Caco-2 (cell line): ENCODE data around the gene TRIO. TPM values are rescaled to one million over a fixed set of nuclear protein-coding genes. Genes with fewer than 3 reads are reported as not detected.

Experiments used
- BruUV-seq: library from RNA; stranded (reverse); fragments of 400-500 nt; replicated peaks from 2 replicates; lab custom pipeline; 2021; lab: Mats Ljungman, UMichigan
- CTCF ChIA-PET: fragments of 300-600 bp; sonication (Branson Sonifier 250); formaldehyde crosslinking; loops from one replicate; lab custom pipeline; 2022; ENCODE audit warnings: antibody characterized with exemption; lab: Charles Lee
- POLR2A ChIA-PET: fragments of 300-600 bp; sonication (Branson Sonifier 250); formaldehyde crosslinking; loops from one replicate; lab custom pipeline; 2022; ENCODE audit warnings: antibody characterized with exemption; lab: Charles Lee
- DNase-seq, 2 experiments: peaks; one replicate each; pipeline versions ENCODE4 v3.0.0 to v3.0.0-alpha.2; 2020 to 2022
- H3K27me3 ChIP-seq: replicated peaks from 2 replicates; pipeline ENCODE4 v1.6.0; 2011; ENCODE audit warnings: low read length; ENCODE audit not compliant: control insufficient read depth, insufficient read depth
- H3K36me3 ChIP-seq: 2 replicates; pipeline ENCODE4 v1.5.1; 2011; ENCODE audit warnings: low read length; ENCODE audit not compliant: control insufficient read depth, insufficient read depth
- H3K4me1 ChIP-seq: fragments of 250-450 bp; sonication (Bioruptor Pico); 2 replicates; pipeline ENCODE4 v1.5.1; 2020; ENCODE audit warnings: mild to moderate bottlenecking
- H3K4me3 ChIP-seq: 2 replicates; pipeline ENCODE4 v1.5.1; 2011; ENCODE audit warnings: low read depth, mild to moderate bottlenecking, control low read depth, low read length
- H3K9me3 ChIP-seq: fragments of 250-450 bp; sonication (Bioruptor Pico); 2 replicates; pipeline ENCODE4 v1.5.1; 2020; ENCODE audit warnings: mild to moderate bottlenecking, moderate library complexity
- H3K27ac Mint-ChIP-seq: one replicate; pipeline ENCODE4 v1.8.0; 2022; ENCODE audit warnings: mixed read lengths; ENCODE audit not compliant: unreplicated experiment
- H3K27me3 Mint-ChIP-seq: one replicate; pipeline ENCODE4 v1.8.0; 2022; ENCODE audit warnings: mixed read lengths; ENCODE audit not compliant: insufficient read depth, unreplicated experiment
- H3K36me3 Mint-ChIP-seq: one replicate; pipeline ENCODE4 v1.8.0; 2022; ENCODE audit warnings: mild to moderate bottlenecking, mixed read lengths; ENCODE audit not compliant: insufficient read depth, unreplicated experiment
- H3K4me1 Mint-ChIP-seq: one replicate; pipeline ENCODE4 v1.8.0; 2022; ENCODE audit warnings: low read depth, mixed read lengths; ENCODE audit not compliant: unreplicated experiment
- H3K4me3 Mint-ChIP-seq: one replicate; pipeline ENCODE4 v1.8.0; 2022; ENCODE audit warnings: mild to moderate bottlenecking, moderate library complexity, mixed read lengths; ENCODE audit not compliant: unreplicated experiment
- H3K9me3 Mint-ChIP-seq: one replicate; pipeline ENCODE4 v1.8.0; 2022; ENCODE audit warnings: mixed read lengths; ENCODE audit not compliant: unreplicated experiment
- intact Hi-C: fragments of 100-400 bp; cut with micrococcal nuclease; formaldehyde crosslinking; loops from one replicate; pipeline ENCODE4 v1.10.0; 2022; ENCODE audit not compliant: unreplicated experiment
- total RNA-seq: library from RNA; stranded (reverse); gene quantifications from 2 replicates; pipeline ENCODE4 v1.2.3, GENCODE V29; 2022
- TF ChIP-seq, protein P1 (sequence below), 2 experiments: fragments of 200-600 bp in 1 of 2; IDR thresholded peaks; 1 replicate in 1 of 2; 2 replicates in 1 of 2; pipeline versions ENCODE4 v1.5.1 to v1.8.0; 2011 to 2022; ENCODE audit warnings: antibody characterized with exemption in 1 of 2, control low read depth in 1 of 2, inconsistent platforms in 1 of 2, low read depth in 1 of 2, low read length in 1 of 2, mild to moderate bottlenecking in 1 of 2, moderate library complexity in 1 of 2; ENCODE audit not compliant: insufficient read depth in 1 of 2, severe bottlenecking in 1 of 2, unreplicated experiment in 1 of 2

Gene TRIO
- total RNA-seq, 1 experiment from 2014 or later, result 92.0 TPM

DNA sequence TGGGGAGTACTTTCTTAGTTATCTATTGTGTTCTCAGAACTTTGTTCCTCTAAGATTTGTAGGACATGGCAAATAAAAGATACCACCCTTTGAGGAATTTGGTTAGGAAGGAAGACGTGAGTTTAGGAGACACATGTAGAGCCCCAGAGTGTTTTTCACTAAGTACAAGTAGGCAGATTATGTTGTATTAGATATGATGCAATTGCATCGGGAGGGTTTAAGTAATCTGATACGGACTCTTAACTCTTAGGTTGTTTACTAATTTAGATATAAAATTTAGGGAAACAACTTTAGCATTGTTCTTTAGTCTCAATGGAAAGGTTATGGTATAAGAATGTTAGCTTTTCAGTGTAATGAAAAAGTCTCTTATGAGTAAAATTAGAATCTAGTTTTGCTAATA lies 84.4 kb downstream of the TRIO start:
- CTCF ChIA-PET, result interaction anchor here (0.6 kb wide), 1 partner anchor 385 kb away, joined by 3 read pairs; no protein-coding TSS in a partner anchor
- BruUV-seq, result no TSS peak

DNA sequence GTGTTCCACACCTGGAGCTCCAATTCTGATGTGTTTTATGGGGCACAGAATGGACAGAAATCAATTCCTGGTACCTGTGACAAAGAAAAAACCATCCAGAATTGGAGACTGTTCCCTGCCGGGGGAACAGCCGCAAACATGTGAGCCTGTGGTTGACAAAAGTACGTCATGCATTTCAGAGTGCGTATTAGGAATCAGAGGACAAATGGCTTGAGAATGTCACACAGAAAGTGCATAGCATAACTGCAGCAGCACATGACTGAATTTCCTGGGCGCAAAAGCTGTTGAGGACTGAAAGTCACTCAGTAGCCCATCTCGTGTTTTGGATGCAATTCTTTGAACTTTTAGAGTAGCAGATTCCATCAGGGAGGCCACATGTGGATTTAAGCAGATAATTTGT lies 85.1 kb downstream of the TRIO start:
- Mint-ChIP-seq H3K4me3 (no peak overlapping the region), H3K36me3 (peaks cover 5% of the 10 kb centered on the region), H3K9me3 (no peaks in the 10 kb centered on the region), H3K27ac (no peak overlapping the region), H3K4me1 (peaks cover 55% of the 10 kb centered on the region), H3K27me3 (no peaks in the 10 kb centered on the region)
- Histone ChIP-seq H3K9me3 (no peaks in the 10 kb centered on the region), H3K27me3 (no peaks in the 10 kb centered on the region), H3K4me3 (no peak overlapping the region), H3K4me1 (peaks cover 10% of the 10 kb centered on the region), H3K36me3 (no peaks in the 10 kb centered on the region)
- intact Hi-C loops, result no loop called here
- TF ChIP-seq, protein P1, sequence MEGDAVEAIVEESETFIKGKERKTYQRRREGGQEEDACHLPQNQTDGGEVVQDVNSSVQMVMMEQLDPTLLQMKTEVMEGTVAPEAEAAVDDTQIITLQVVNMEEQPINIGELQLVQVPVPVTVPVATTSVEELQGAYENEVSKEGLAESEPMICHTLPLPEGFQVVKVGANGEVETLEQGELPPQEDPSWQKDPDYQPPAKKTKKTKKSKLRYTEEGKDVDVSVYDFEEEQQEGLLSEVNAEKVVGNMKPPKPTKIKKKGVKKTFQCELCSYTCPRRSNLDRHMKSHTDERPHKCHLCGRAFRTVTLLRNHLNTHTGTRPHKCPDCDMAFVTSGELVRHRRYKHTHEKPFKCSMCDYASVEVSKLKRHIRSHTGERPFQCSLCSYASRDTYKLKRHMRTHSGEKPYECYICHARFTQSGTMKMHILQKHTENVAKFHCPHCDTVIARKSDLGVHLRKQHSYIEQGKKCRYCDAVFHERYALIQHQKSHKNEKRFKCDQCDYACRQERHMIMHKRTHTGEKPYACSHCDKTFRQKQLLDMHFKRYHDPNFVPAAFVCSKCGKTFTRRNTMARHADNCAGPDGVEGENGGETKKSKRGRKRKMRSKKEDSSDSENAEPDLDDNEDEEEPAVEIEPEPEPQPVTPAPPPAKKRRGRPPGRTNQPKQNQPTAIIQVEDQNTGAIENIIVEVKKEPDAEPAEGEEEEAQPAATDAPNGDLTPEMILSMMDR (IDR thresholded peaks at IDR 0.05; ENCODE audit: insufficient read depth in 1 of 2, low read depth in 1 of 2, low read length in 1 of 2, severe bottlenecking in 1 of 2, unreplicated experiment in 1 of 2), result no peak
- no peak for DNase-seq
- no TSS peak for BruUV-seq
- POLR2A ChIA-PET, result no interaction called here
- CTCF ChIA-PET, result interaction anchor here (0.5 to 0.6 kb wide), 2 partner anchors 386 to 971 kb away, joined by 3 to 4 read pairs; no protein-coding TSS in a partner anchor

More for the DNA sequence above, 84.4 kb downstream of the TRIO start:
- TF ChIP-seq, protein P1 (IDR thresholded peaks at IDR 0.05; ENCODE audit: insufficient read depth in 1 of 2, low read depth in 1 of 2, low read length in 1 of 2, severe bottlenecking in 1 of 2, unreplicated experiment in 1 of 2), result no peak
- Mint-ChIP-seq H3K4me3 (no peak overlapping the region), H3K27ac (peak overlapping the region; percentile 47), H3K36me3 (peaks cover 5% of the 10 kb centered on the region), H3K4me1 (peaks cover 61% of the 10 kb centered on the region), H3K9me3 (no peaks in the 10 kb centered on the region), H3K27me3 (no peaks in the 10 kb centered on the region)
- intact Hi-C loops, result no loop called here
- H3K4me1 ChIP-seq, result peaks cover 10% of the 10 kb centered on the region
- no peaks in the 10 kb centered on the region for H3K9me3 ChIP-seq
- no peak for DNase-seq
- no peak overlapping the region for H3K4me3 ChIP-seq
- POLR2A ChIA-PET, result no interaction called here
- no peaks in the 10 kb centered on the region for H3K36me3 ChIP-seq
- H3K27me3 ChIP-seq, result no peaks in the 10 kb centered on the region

DNA sequence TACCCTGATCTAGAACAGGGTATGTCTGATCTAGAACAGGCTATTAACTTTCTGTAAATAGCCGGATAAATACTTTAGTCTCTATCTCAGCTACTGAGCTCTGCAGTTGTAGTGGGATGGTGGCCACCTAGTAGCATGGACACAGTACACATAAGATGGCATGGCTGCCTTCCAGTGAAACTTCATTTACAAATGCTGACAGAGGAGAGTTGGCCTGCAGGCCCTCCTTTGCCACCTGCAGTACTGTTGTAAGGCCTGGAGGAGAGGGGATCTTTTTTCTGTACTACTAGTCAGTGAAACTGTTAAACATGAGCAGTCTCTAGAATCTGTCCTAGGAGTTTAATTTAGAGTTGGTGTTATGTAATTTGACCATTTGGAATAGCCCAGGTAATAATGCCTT lies 86.0 kb downstream of the TRIO start:
- TF ChIP-seq, protein P1 (IDR thresholded peaks at IDR 0.05; ENCODE audit: insufficient read depth in 1 of 2, low read depth in 1 of 2, low read length in 1 of 2, severe bottlenecking in 1 of 2, unreplicated experiment in 1 of 2), result no peak
- H3K27me3 ChIP-seq, result no peaks in the 10 kb centered on the region
- POLR2A ChIA-PET, result no interaction called here
- H3K4me1 ChIP-seq, result peaks cover 15% of the 10 kb centered on the region
- Mint-ChIP-seq H3K27me3 (no peaks in the 10 kb centered on the region), H3K4me1 (peaks cover 62% of the 10 kb centered on the region), H3K9me3 (no peaks in the 10 kb centered on the region), H3K36me3 (peaks cover 5% of the 10 kb centered on the region), H3K4me3 (no peak overlapping the region), H3K27ac (no peak overlapping the region)
- intact Hi-C loops, result no loop called here
- BruUV-seq, result no TSS peak
- DNase-seq, result no peak
- CTCF ChIA-PET, result no interaction called here
- H3K9me3 ChIP-seq, result no peaks in the 10 kb centered on the region
- H3K4me3 ChIP-seq, result no peak overlapping the region
- H3K36me3 ChIP-seq, result no peaks in the 10 kb centered on the region
